Heart left ventricle (tissue), 13 donors: ENCODE data around the gene MAGEB17.

Source experiments
- CTCF ChIP-seq, 12 donors: fragments of 200-600 bp; sonication (generic) in 4 of 12; IDR thresholded peaks; one replicate each; pipeline versions ENCODE4 v1.5.0 to v1.8.0; 2018 to 2022; ENCODE audit warnings: antibody characterized with exemption in 12 of 12, mild to moderate bottlenecking in 5 of 12
- POLR2A ChIP-seq, 2 donors: fragments of 450-650 bp; IDR thresholded peaks; one replicate each; pipeline ENCODE4 v1.6.1; 2017; ENCODE audit warnings: antibody characterized with exemption in 2 of 2, mild to moderate bottlenecking in 2 of 2, moderate library complexity in 2 of 2
- donor health status: ischemic (EF 13 %, LVEDD 7.1; RV severe dilation, severe dysfunction).
- donor health status: DM: no; HTN: yes; CAD: no.
- donor health status: DM: no; HTN: no; CAD: no.
- donor health status: ischemic (EF 25% LVEDD 6.9; RV normal size, moderate dysfunction).
- donor health status: ischemic (EF 25% LVEDD 5.7; RV mildly dilated, moderate dysfunction).
- donor health status: ischemic (EF 35%, LVEDD 5.7; RV mildly dilated, moderate dysfunction).
- donor health status: nonischemic (EF 11% LVEDD 7.7; RV severe dilation, severe dysfunction).
- donor health status: DM: yes; HTN: yes; CAD: no.
- donor health status: PGD.
- donor health status: ischemic (EF 29% LVEDD 5.4; RV normal size, mild dysfunction).
- donor health status: nonischemic (EF 23%, LVEDD 6.1; RV moderate dilation, normal function).

GRCh38 chrX:16145656-16146055 lies 21.6 kb upstream of the MAGEB17 start:
- no peak for TF ChIP-seq CTCF (IDR thresholded peaks at IDR 0.05)
- no peak for TF ChIP-seq POLR2A (IDR thresholded peaks at IDR 0.05)
